KMS-11 (cell line): ENCODE results near the gene ITPKA.

Source experiments
- H2AFZ ChIP-seq: fragments of 200-600 bp; sonication (generic); 2 replicates; pipeline ENCODE4 v1.6.1; 2016; ENCODE audit warnings: antibody characterized with exemption, mixed run types, low read depth
- H3K27ac ChIP-seq: fragments of 200-600 bp; sonication (generic); 2 replicates; pipeline ENCODE4 v1.6.1; 2016; ENCODE audit warnings: mild to moderate bottlenecking, mixed run types
- H3K27me3 ChIP-seq: fragments of 200-600 bp; sonication (generic); 2 replicates; pipeline ENCODE4 v1.6.1; 2017; ENCODE audit warnings: mild to moderate bottlenecking, low read depth, mixed run types, moderate library complexity; ENCODE audit not compliant: insufficient read depth
- H3K36me3 ChIP-seq: fragments of 200-600 bp; sonication (generic); 2 replicates; pipeline ENCODE4 v1.6.1; 2017; ENCODE audit warnings: mild to moderate bottlenecking, mixed run types; ENCODE audit not compliant: insufficient read depth
- H3K4me1 ChIP-seq: fragments of 200-600 bp; sonication (generic); 2 replicates; pipeline ENCODE4 v1.6.1; 2016; ENCODE audit warnings: mild to moderate bottlenecking, low read depth, mixed run types; ENCODE audit not compliant: poor library complexity, severe bottlenecking
- H3K4me2 ChIP-seq: fragments of 200-600 bp; sonication (generic); 2 replicates; pipeline ENCODE4 v1.7.0; 2016; ENCODE audit warnings: mild to moderate bottlenecking, mixed run types
- H3K4me3 ChIP-seq: fragments of 200-600 bp; sonication (generic); IDR thresholded peaks from 2 replicates; pipeline ENCODE4 v1.6.1; 2017; ENCODE audit warnings: low read depth, low read length, mixed read lengths; ENCODE audit not compliant: insufficient read depth
- H3K79me2 ChIP-seq: fragments of 200-600 bp; sonication (generic); 2 replicates; pipeline ENCODE4 v1.6.1; 2016; ENCODE audit warnings: low read depth, mixed run types; ENCODE audit not compliant: insufficient read depth
- H3K9ac ChIP-seq: fragments of 200-600 bp; sonication (generic); 2 replicates; pipeline ENCODE4 v1.6.1; 2016; ENCODE audit warnings: mild to moderate bottlenecking, mixed run types
- H4K20me1 ChIP-seq: fragments of 200-600 bp; sonication (generic); 2 replicates; pipeline ENCODE4 v1.6.1; 2016; ENCODE audit warnings: mild to moderate bottlenecking, mixed run types; ENCODE audit not compliant: insufficient read depth
- TF ChIP-seq, protein P1 (sequence below): fragments of 200-600 bp; sonication (generic); conservative IDR thresholded peaks from 2 replicates; pipeline ENCODE4 v1.6.1; 2017; ENCODE audit warnings: low read depth, mild to moderate bottlenecking, antibody characterized with exemption, low read length, moderate library complexity, mixed read lengths

The ITPKA gene

DNA sequence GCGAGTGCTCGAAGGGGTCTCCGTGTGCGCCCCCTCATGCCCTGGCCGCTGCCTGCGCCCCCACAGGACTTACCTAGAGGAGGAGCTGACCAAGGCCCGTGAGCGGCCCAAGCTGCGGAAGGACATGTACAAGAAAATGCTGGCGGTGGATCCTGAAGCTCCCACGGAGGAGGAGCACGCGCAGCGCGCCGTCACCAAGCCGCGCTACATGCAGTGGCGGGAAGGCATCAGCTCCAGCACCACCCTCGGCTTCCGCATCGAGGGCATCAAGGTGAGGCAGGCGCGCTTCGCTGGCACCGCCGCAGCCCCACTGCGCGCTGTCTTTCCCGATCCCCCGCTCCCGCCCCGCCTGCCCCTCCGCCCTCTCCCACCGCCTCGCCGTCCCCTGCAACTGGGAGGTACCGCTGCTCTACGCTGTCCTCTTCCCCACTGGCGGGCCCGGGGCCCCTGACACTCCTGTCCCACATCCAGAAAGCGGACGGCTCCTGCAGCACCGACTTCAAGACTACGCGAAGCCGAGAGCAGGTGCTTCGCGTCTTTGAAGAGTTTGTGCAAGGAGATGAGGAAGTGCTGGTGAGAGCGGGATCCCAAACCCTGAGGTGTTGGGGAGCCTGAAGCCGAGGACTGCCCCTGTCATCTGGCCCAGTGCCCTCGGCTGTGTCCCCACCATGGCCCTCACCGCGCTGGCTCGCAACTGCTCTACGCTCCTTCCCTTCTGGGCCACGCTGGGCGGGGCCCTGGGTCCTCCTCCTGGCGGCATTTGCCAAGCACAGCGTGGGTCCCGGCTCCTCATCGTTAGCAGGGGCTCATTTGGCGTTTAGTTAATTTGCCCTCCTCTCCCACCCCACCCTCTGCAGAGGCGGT lies 8.5 kb downstream of the ITPKA start:
- Histone ChIP-seq H2AFZ (no peak overlapping the region), H3K4me3 (no peak overlapping the region), H4K20me1 (no peaks in the 10 kb centered on the region), H3K4me2 (no peak overlapping the region), H3K36me3 (no peaks in the 10 kb centered on the region), H3K4me1 (no peaks in the 10 kb centered on the region), H3K79me2 (no peaks in the 10 kb centered on the region), H3K9ac (no peak overlapping the region), H3K27ac (no peak overlapping the region), H3K27me3 (no peaks in the 10 kb centered on the region)
- TF ChIP-seq, protein P1, sequence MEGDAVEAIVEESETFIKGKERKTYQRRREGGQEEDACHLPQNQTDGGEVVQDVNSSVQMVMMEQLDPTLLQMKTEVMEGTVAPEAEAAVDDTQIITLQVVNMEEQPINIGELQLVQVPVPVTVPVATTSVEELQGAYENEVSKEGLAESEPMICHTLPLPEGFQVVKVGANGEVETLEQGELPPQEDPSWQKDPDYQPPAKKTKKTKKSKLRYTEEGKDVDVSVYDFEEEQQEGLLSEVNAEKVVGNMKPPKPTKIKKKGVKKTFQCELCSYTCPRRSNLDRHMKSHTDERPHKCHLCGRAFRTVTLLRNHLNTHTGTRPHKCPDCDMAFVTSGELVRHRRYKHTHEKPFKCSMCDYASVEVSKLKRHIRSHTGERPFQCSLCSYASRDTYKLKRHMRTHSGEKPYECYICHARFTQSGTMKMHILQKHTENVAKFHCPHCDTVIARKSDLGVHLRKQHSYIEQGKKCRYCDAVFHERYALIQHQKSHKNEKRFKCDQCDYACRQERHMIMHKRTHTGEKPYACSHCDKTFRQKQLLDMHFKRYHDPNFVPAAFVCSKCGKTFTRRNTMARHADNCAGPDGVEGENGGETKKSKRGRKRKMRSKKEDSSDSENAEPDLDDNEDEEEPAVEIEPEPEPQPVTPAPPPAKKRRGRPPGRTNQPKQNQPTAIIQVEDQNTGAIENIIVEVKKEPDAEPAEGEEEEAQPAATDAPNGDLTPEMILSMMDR = no peak

DNA sequence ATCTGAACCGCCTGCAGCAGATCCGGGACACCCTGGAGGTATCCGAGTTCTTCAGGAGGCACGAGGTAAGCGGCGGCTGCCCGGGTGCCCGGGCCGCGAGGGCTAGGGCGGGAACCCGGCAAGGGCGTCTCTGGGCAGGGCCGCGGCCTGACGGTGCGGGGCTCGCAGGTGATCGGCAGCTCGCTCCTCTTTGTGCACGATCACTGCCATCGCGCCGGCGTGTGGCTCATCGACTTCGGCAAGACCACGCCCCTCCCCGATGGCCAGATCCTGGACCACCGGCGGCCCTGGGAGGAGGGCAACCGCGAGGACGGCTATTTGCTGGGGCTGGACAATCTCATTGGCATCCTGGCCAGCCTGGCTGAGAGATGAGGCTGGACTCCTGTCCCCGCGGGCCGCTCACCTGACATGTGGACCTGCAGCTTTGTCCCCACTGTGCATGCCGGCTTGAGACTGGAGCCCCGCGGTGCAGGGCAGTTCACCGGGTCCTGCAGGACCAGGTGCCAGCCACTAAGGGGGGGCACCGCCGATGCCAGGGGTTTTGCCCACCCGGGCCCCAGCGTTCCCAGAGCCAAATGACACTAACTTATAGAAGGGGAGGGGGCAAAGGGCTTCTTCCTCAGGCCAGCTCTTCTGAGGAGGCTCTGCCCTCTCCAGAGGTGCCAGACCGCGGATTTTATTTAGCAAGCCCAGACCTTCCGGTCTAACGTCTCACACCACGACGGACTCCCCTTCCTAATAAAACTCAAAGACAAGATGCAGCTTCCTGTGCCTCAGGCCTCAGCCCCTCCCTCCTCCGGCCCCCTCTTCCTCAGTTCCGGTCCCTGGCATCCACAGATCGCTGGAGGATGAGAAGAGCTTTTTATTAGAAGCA lies 9.4 kb downstream of the ITPKA start:
- Histone ChIP-seq H3K4me3 (no peak overlapping the region), H3K4me1 (no peaks in the 10 kb centered on the region), H3K27me3 (no peaks in the 10 kb centered on the region), H3K79me2 (no peaks in the 10 kb centered on the region), H3K27ac (no peak overlapping the region), H3K4me2 (no peak overlapping the region), H3K9ac (no peak overlapping the region), H2AFZ (no peak overlapping the region), H3K36me3 (no peaks in the 10 kb centered on the region), H4K20me1 (no peaks in the 10 kb centered on the region)
- TF ChIP-seq, protein P1 = no peak

DNA sequence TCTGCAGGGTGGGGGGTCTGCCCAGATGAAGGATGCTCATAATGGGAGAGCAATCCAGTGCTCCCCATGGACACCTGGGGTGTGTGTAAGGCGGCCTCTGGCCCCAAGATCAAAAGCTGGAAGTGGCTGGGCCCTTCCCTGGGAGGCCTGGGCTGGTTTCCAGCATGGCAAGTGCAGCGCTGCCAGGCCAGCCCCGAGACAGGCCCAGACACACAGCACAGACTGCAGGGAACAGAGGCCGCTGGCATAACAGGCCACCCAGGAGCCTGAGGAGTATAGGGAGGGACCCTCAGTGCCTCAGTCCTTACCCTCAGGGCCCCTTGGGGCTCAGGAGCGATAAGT lies 10.0 kb downstream of the ITPKA start:
- Histone ChIP-seq H3K4me2 (no peak overlapping the region), H3K79me2 (no peaks in the 10 kb centered on the region), H3K9ac (no peak overlapping the region), H3K4me1 (no peaks in the 10 kb centered on the region), H3K4me3 (no peak overlapping the region), H3K36me3 (no peaks in the 10 kb centered on the region), H3K27ac (no peak overlapping the region), H3K27me3 (no peaks in the 10 kb centered on the region), H2AFZ (no peak overlapping the region), H4K20me1 (no peaks in the 10 kb centered on the region)
- TF ChIP-seq, protein P1 = no peak

DNA sequence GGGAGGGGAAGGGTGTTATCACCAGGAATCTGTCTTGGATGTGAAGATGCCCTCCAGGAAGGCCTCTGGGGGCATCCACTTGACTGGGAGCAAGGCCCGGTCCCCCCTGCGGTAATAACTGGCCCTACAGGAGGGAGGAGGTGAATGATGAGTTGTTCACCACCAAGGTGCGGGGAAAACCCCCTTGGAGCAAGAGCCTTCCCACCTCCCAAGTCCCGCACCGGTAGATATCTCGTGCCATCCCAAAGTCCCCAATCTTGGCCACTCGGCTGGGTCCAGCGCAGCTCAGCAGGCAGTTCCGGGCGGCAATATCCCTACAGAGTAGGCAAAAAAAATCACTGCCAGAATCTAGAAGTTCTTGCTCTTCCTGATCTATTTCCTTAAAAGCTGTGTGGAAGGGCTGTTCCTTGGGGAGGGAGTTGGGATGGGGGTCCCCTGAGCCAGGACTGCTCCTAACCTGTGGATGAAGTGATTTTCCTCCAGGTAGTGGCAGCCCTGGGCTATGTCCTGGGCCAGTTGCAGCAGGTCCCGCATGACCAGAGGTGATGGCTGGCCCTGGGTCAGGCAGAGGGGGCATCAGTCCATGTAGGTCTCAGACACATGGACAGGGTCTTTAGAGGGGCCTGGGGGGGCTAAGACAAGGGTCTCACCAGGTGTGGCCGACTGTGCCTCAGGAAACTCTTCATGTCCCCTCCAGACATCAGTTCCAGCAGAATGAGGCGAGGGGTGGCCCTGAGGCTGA lies 11.2 kb downstream of the ITPKA start:
- no peak overlapping the region for H3K4me3 ChIP-seq
- no peak overlapping the region for H3K27ac ChIP-seq
- no peaks in the 10 kb centered on the region for H3K4me1 ChIP-seq
- TF ChIP-seq, protein P1 = no peak
- H3K79me2 ChIP-seq = no peaks in the 10 kb centered on the region
- no peaks in the 10 kb centered on the region for H3K36me3 ChIP-seq
- H3K9ac ChIP-seq = no peak overlapping the region
- no peak overlapping the region for H2AFZ ChIP-seq
- H4K20me1 ChIP-seq = no peaks in the 10 kb centered on the region
- no peaks in the 10 kb centered on the region for H3K27me3 ChIP-seq
- H3K4me2 ChIP-seq = no peak overlapping the region
